ENCODE data around the gene ATP1B3.

ATP1B3 gene

DNA sequence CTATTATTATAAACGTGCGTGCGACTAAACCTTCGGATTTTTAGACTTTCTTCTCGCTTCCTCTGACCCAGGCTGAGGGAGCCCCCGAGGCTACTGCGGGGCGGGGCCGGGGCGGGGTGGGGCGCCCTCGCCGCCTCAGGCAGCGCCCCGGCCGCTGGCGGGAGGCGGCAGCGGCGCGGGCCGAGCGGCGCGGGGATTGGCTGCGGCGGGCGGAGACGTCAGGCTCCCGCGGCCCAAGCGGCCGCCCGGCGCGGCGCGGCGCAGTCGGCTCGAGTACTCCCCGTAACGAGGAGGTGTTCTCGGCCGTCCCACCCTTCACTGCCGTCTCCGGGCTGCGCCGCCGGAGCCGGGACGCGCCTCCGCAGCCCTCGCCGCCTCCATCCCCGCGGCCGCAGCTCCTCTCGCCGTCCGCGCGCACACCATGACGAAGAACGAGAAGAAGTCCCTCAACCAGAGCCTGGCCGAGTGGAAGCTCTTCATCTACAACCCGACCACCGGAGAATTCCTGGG lies at the start of gene ATP1B3:
TSS of gene ATP1B3 (plus strand) at position 263 of the 510 bp plus-strand sequence. CDS start at position 422, 159 bp downstream.
- peak; percentile 85 for DNase-seq (ENCODE audit: low spot score)

- no peak for DNase-seq (ENCODE audit: low spot score)
Observed at GRCh38 chr3:141828487-141828886, 48.0 kb upstream of the ATP1B3 start.

DNA sequence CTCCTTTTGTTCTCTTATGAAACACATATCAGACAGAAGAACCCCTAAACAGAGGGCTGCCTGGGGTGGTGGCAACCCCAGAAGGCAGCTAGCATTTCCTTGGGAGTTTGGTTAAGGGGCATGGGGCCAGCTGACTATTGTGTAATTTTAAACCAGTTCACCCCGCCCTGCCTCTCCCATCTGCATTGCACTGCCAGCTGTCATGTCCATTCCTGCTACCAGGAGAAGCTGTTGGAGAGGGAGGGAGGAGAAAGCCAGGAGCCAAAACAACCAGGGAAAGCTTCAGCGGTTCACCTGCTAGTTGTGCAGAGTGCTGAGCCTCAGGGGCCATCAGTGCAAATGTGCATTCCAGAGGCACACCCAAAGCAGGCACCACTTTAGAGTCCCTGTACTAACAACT lies 47.6 kb upstream of the ATP1B3 start:
- DNase-seq (ENCODE audit: low spot score): no peak

DNA sequence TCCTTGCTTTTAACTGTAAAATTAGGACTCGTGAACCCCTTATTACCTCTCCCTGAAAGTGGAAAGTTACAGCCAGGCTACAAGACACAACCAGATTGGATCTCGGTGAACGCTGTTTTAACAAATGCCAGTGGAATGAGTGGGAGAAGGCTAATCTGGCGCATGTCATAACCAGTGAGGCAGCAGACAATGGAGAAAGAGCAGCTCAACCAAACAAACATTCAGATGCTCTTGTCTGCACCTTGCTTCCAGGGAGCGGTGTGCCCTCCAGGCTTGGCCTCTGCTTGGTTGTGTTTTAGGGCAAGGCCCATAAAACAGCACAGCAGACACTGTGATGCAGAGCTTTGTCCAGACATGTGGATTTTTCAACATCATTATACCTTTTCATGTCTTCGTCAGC lies 45.9 kb upstream of the ATP1B3 start:
- no peak for DNase-seq (ENCODE audit: low spot score)

DNA sequence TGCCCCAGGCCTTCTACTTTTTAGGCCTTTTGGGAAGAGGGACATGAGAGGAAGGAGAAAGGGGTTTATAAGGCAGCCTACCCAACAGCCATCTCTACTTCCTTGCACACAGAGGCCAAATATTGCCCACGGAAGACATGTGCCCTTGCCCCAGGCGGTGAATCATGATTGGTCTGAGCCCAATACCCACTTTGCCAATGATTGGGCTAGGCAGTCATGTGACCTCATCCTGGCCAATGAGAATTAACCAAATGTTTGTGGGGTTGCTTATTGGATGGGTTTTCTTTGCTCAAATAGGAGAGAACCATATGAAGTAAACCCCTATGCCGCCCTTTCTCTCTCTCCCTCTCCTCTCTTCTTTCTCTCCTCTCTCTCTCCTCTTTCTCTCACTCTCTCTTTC lies 42.2 kb upstream of the ATP1B3 start:
- no peak for DNase-seq (ENCODE audit: low spot score)

DNA sequence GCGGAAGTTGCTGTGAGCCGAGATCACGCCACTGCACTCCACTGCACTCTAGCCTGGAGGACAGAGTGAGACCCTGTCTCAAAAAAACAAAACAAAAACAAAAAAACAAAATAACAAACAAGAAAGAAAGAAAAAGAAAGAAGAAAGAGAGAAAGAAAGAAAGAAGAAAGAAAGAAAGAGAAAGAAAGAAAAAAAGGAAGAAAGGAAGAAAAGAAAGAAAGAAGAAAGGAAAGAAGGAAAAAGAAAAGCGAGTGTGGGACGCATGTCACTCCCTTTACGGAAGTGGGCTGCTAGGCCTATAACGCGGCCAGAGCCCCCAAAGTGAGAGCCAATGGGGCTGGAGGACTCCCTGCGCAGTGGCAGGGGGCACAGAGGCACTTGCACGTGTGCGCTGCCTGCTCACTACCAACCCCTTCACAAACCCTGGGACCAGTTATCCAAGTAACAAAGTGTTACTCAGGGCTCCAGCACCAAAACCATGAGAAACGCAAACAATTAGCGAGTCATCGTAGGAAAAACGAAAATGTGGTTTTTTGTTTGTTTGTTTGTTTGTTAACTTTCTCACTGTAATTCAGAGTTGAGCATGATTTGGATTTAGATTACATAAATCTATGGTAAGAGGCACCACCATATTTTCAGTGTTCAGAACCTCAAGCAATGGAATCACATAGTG lies 40.8 kb upstream of the ATP1B3 start:
- DNase-seq (ENCODE audit: low spot score): no peak

- DNase-seq (ENCODE audit: low spot score): no peak
Observed at GRCh38 chr3:141839389-141839788, 37.1 kb upstream of the ATP1B3 start.

- DNase-seq (ENCODE audit: low spot score): no peak
Observed at GRCh38 chr3:141840737-141841544, 35.5 kb upstream of the ATP1B3 start.

DNA sequence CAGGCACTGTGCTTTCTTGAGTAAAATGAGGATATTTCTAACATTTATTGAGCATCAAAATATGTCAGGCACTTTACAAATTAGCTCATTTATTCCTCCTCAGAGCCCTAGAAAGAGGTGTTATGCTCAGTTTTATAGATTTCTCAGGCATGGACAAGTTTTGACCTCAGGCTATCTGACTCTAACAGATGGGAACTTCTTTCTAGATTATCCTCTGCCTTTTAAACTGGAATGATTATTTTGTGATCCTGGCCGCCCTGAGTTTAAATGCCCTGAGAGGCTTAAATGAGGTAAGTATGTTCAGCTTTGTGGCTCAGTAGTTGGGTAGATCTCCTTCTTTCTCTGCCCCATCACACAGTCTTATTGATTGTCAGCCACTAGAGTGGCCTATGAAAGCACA lies 32.3 kb upstream of the ATP1B3 start:
- DNase-seq (ENCODE audit: low spot score): peak; percentile 40

DNA sequence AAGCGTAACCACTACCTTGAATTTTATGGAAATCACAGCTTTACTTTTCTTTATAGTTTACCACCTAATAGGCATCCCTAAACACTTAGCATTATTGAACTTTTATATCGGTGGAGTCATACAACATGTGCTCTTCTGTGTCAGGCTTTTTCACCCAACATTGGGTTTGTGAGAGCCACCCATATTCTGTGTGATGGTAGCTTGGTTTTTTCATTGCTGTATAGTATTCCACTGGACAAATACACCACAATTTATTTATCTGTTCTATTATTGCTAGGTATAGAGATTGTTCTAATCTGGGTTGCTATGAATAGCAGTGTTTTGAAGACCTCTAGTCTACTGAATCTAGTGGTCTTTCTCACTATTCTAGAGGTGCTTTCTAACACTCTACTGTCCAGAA lies 31.6 kb upstream of the ATP1B3 start:
- DNase-seq (ENCODE audit: low spot score): no peak

GRCh38 chr3:141845407-141846049 lies 30.9 kb upstream of the ATP1B3 start:
- no peak for DNase-seq (ENCODE audit: low spot score)

GRCh38 chr3:141846050-141846433 lies 30.4 kb upstream of the ATP1B3 start:
- no peak for DNase-seq (ENCODE audit: low spot score)

GRCh38 chr3:141848159-141848748 lies 28.2 kb upstream of the ATP1B3 start:
- DNase-seq (ENCODE audit: low spot score): peak; percentile 76

GRCh38 chr3:141849056-141849815 lies 27.2 kb upstream of the ATP1B3 start:
- DNase-seq (ENCODE audit: low spot score): peak; percentile 83

GRCh38 chr3:141851411-141851810 lies 25.0 kb upstream of the ATP1B3 start:
- DNase-seq (ENCODE audit: low spot score): no peak

GRCh38 chr3:141853081-141853601 lies 23.3 kb upstream of the ATP1B3 start:
- DNase-seq (ENCODE audit: low spot score): no peak

DNA sequence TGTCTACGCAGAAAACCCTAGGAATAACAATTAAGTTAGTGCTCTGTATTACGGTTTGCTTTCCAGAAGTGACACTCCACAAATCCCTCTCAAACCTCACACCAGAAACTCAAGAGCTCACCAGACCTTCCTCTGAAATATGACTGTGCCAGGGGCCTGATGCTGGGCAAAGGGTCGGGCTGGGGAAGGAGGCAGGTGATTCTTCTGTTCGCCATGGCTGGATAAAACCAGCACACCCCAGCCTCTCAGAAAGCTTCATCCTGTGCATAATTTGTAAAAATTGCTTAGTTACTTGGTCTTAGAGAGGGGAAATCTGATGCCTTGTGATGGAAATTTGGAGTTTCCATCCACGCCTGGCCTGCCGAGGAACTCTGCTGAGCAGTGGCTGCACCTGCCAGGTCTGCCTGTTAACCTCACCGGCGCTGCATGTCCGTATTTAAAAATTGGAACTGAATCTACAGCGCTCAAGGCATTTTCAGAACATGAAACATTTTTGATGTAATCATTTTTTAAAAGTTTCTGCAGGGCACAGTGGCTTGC lies 22.7 kb upstream of the ATP1B3 start:
- DNase-seq (ENCODE audit: low spot score): no peak

- DNase-seq (ENCODE audit: low spot score): no peak
Observed at GRCh38 chr3:141854599-141854998, 21.8 kb upstream of the ATP1B3 start.

GRCh38 chr3:141858312-141858711 lies 18.1 kb upstream of the ATP1B3 start:
- DNase-seq (ENCODE audit: low spot score): no peak

DNA sequence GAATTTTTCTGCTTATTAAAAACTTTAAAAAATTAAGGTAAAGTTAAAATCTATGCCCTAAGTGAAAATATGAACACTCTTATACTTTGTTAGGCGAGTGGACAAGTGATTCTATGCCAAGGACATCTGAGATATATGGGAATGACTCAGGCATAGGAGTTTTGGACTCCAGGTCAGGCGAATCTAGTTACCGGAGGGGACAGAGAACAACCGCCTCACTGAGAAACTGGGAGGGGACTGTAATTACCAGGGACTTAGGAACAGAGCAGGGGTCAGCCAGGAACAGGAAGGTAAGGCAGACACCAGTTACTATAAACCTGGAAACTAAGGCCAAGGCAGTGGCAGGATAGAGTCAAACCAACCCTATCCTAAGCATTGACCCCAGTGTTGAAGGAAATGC lies 16.8 kb upstream of the ATP1B3 start:
- no peak for DNase-seq (ENCODE audit: low spot score)

DNA sequence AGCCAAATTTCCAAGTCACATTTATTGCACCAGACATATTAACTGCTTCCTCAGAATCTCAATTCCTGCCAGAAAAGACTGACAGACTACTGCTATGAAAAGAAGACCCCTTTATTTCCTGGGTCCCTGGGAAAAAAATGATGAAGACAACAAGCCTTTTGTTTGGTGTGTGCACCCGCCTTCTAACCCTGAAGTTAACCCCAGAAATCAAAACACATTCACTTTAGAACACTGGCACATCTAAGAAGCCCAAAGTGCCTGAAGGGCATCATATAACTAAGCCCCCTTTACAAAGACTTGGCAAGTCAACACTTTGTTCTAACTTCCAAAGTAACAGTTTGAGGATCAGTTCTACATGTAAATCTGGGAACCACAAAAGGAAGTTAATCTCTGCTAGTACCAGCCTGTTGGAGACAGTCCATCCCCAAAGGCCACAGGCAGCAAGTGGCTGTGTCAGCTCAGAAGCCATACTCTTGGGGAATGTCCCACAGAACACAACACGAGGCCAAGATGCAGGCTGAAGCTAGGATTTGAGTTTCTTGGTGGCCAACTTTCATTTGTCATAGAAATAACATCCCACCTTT lies 16.3 kb upstream of the ATP1B3 start:
- DNase-seq (ENCODE audit: low spot score): no peak
